IMR-90 (cell line): ENCODE measurements around the gene UBASH3B.

ENCODE experiments used
- BHLHE40 ChIP-seq: fragments of 150-350 bp; IDR thresholded peaks from 2 replicates; pipeline ENCODE4 v1.6.1; 2016; ENCODE audit warnings: mild to moderate bottlenecking, low read depth, low read length
- CEBPB ChIP-seq: IDR thresholded peaks from 2 replicates; pipeline ENCODE4 v1.6.1; 2012; ENCODE audit warnings: low read depth, low read length, improper control_type of control experiment
- CHD1 ChIP-seq: IDR thresholded peaks from 2 replicates; pipeline ENCODE4 v1.6.1; 2012; ENCODE audit warnings: low read depth, low read length, improper control_type of control experiment
- CTCF ChIP-seq: conservative IDR thresholded peaks from 2 replicates; pipeline ENCODE4 v1.5.1; 2012; ENCODE audit warnings: mild to moderate bottlenecking, low read depth, low read length, improper control_type of control experiment
- MAFK ChIP-seq: IDR thresholded peaks from 2 replicates; pipeline ENCODE4 v1.6.1; 2012; ENCODE audit warnings: low read depth, low read length, improper control_type of control experiment
- MAZ ChIP-seq: IDR thresholded peaks from 2 replicates; pipeline ENCODE4 v1.6.1; 2012; ENCODE audit warnings: low read depth, mild to moderate bottlenecking, low read length, improper control_type of control experiment, moderate library complexity, borderline replicate concordance
- MXI1 ChIP-seq: IDR thresholded peaks from 2 replicates; pipeline ENCODE4 v1.6.1; 2012; ENCODE audit warnings: low read depth, mild to moderate bottlenecking, low read length, moderate library complexity, borderline replicate concordance
- NFE2L2 ChIP-seq: fragments of 150-350 bp; IDR thresholded peaks from 2 replicates; pipeline ENCODE4 v1.6.1; 2016; ENCODE audit warnings: low read depth, mild to moderate bottlenecking, low read length
- POLR2A ChIP-seq: IDR thresholded peaks from 2 replicates; pipeline ENCODE4 v1.6.1; 2012; ENCODE audit warnings: mild to moderate bottlenecking, low read depth, low read length
- RCOR1 ChIP-seq: IDR thresholded peaks from 2 replicates; pipeline ENCODE4 v1.6.1; 2012; ENCODE audit warnings: mild to moderate bottlenecking, low read length, improper control_type of control experiment; ENCODE audit not compliant: insufficient replicate concordance
- USF2 ChIP-seq: fragments of 150-350 bp; IDR thresholded peaks from 2 replicates; pipeline ENCODE4 v1.6.1; 2017; ENCODE audit warnings: mild to moderate bottlenecking, antibody characterized with exemption, low read length, low read depth

GRCh38 chr11:122715548-122716440 is 60.3 kb downstream of the UBASH3B start:
- no peak for TF ChIP-seq CTCF
- no peak for TF ChIP-seq MAFK
- no peak for TF ChIP-seq NFE2L2
- no peak for TF ChIP-seq CHD1
- TF ChIP-seq POLR2A, result no peak
- TF ChIP-seq USF2, result no peak
- TF ChIP-seq MXI1, result no peak
- TF ChIP-seq CEBPB, result no peak
- TF ChIP-seq BHLHE40, result no peak
- no peak for TF ChIP-seq RCOR1
- no peak for TF ChIP-seq MAZ
